ENCODE results near the gene ATP1A4. TPM values are rescaled to one million over a fixed set of nuclear protein-coding genes. Genes with fewer than 3 reads are reported as not detected.

The ATP1A4 gene
- total RNA-seq, 1 experiment from 2014 or later, result not detected

GRCh38 chr1:160211046-160211790 is 59.8 kb downstream of the ATP1A4 start:
- H3K27me3 Mint-ChIP-seq (ENCODE audit: insufficient read depth, unreplicated experiment), result no peaks in the 10 kb centered on the region
- TF ChIP-seq CTCF (IDR thresholded peaks at IDR 0.05; ENCODE audit: unreplicated experiment), result no peak
- no peaks in the 10 kb centered on the region for H3K9me3 Mint-ChIP-seq (ENCODE audit: unreplicated experiment)
- no peak overlapping the region for H3K4me3 Mint-ChIP-seq (ENCODE audit: unreplicated experiment)
- H3K4me1 Mint-ChIP-seq (ENCODE audit: insufficient read depth, unreplicated experiment), result peaks cover 23% of the 10 kb centered on the region
- BruUV-seq (replicated peaks), result no TSS peak
- ChIA-PET CTCF (interaction anchor here (0.7 to 11.6 kb wide), 10 partner anchors 9 to 164 kb away, joined by 3 to 99 read pairs (median 4); no protein-coding TSS in a partner anchor), POLR2A (interaction anchor here (0.6 to 1.7 kb wide), 5 partner anchors 8 to 105 kb away, joined by 3 to 6 read pairs (median 4); partner anchors contain the start of gene DCAF8)
- intact Hi-C loops (cut with micrococcal nuclease), result no loop called here
- H3K27ac Mint-ChIP-seq (ENCODE audit: low read depth, unreplicated experiment), result no peak overlapping the region
- H3K36me3 Mint-ChIP-seq (ENCODE audit: insufficient read depth, unreplicated experiment), result peaks cover 56% of the 10 kb centered on the region
- no peak for DNase-seq (ENCODE audit: unreplicated experiment)

GRCh38 chr1:160214481-160215140 is 63.2 kb downstream of the ATP1A4 start:
- no peak for TF ChIP-seq CTCF (IDR thresholded peaks at IDR 0.05; ENCODE audit: unreplicated experiment)
- no peaks in the 10 kb centered on the region for H3K9me3 Mint-ChIP-seq (ENCODE audit: unreplicated experiment)
- H3K36me3 Mint-ChIP-seq (ENCODE audit: insufficient read depth, unreplicated experiment), result peaks cover 64% of the 10 kb centered on the region
- CTCF ChIA-PET, result interaction anchor here (0.7 to 2.2 kb wide), 5 partner anchors 12 to 136 kb away, joined by 3 to 11 read pairs (median 5); no protein-coding TSS in a partner anchor
- POLR2A ChIA-PET, result no interaction called here
- peak overlapping the region; percentile 44 for H3K27ac Mint-ChIP-seq (ENCODE audit: low read depth, unreplicated experiment)
- no peak for DNase-seq (ENCODE audit: unreplicated experiment)
- H3K27me3 Mint-ChIP-seq (ENCODE audit: insufficient read depth, unreplicated experiment), result no peaks in the 10 kb centered on the region
- intact Hi-C loops (cut with micrococcal nuclease), result no loop called here
- TSS peak; percentile 65 for BruUV-seq (replicated peaks)
- peaks cover under 1% of the 10 kb centered on the region for H3K4me1 Mint-ChIP-seq (ENCODE audit: insufficient read depth, unreplicated experiment)
- H3K4me3 Mint-ChIP-seq (ENCODE audit: unreplicated experiment), result no peak overlapping the region

- Mint-ChIP-seq H3K27me3 (ENCODE audit: insufficient read depth, unreplicated experiment) (no peaks in the 10 kb centered on the region), H3K4me1 (ENCODE audit: insufficient read depth, unreplicated experiment) (peaks cover 7% of the 10 kb centered on the region), H3K27ac (ENCODE audit: low read depth, unreplicated experiment) (peak overlapping the region; percentile 55), H3K4me3 (ENCODE audit: unreplicated experiment) (no peak overlapping the region), H3K9me3 (ENCODE audit: unreplicated experiment) (no peaks in the 10 kb centered on the region), H3K36me3 (ENCODE audit: insufficient read depth, unreplicated experiment) (peaks cover 59% of the 10 kb centered on the region)
- BruUV-seq (replicated peaks), result no TSS peak
- TF ChIP-seq CTCF (IDR thresholded peaks at IDR 0.05; ENCODE audit: unreplicated experiment), result no peak
- DNase-seq (ENCODE audit: unreplicated experiment), result no peak
- POLR2A ChIA-PET, result no interaction called here
- intact Hi-C loops (cut with micrococcal nuclease), result no loop called here
- CTCF ChIA-PET, result interaction anchor here (0.5 to 2.2 kb wide), 9 partner anchors 10 to 131 kb away, joined by 3 to 11 read pairs (median 4); no protein-coding TSS in a partner anchor
These were observed 64.9 kb downstream of the ATP1A4 start for GRCh38 chr1:160216301-160216700.

- H3K4me1 Mint-ChIP-seq (ENCODE audit: insufficient read depth, unreplicated experiment), result peaks cover 7% of the 10 kb centered on the region
- H3K4me3 Mint-ChIP-seq (ENCODE audit: unreplicated experiment), result no peak overlapping the region
- no peaks in the 10 kb centered on the region for H3K27me3 Mint-ChIP-seq (ENCODE audit: insufficient read depth, unreplicated experiment)
- intact Hi-C loops (cut with micrococcal nuclease), result no loop called here
- no peaks in the 10 kb centered on the region for H3K9me3 Mint-ChIP-seq (ENCODE audit: unreplicated experiment)
- H3K27ac Mint-ChIP-seq (ENCODE audit: low read depth, unreplicated experiment), result peak overlapping the region; percentile 55
- ChIA-PET CTCF (interaction anchor here (1.2 to 7.1 kb wide), 11 partner anchors 11 to 139 kb away, joined by 4 to 243 read pairs (median 43); partner anchors contain the start of genes CASQ1, IGSF8 and PEA15), POLR2A (interaction anchor here (1.4 to 3.4 kb wide), 4 partner anchors 10 to 116 kb away, joined by 4 to 15 read pairs (median 12); partner anchors contain the start of gene PEA15)
- DNase-seq (ENCODE audit: unreplicated experiment), result no peak
- H3K36me3 Mint-ChIP-seq (ENCODE audit: insufficient read depth, unreplicated experiment), result peaks cover 49% of the 10 kb centered on the region
- TF ChIP-seq CTCF (IDR thresholded peaks at IDR 0.05; ENCODE audit: unreplicated experiment), result no peak
- no TSS peak for BruUV-seq (replicated peaks)
These were observed 66.2 kb downstream of the ATP1A4 start for GRCh38 chr1:160217481-160218051.
